HepG2 (cell line): Measurements from ENCODE around the gene NOCT. TPM values are rescaled to one million over a fixed set of nuclear protein-coding genes. Genes with fewer than 3 reads are reported as not detected.
"Not testable (repeated sequence)": the region's sequence is repeated elsewhere in the genome, so short reads cannot be mapped to it uniquely, and the experiment has no call there.

Experiments
- ATAC-seq: fragments of 200-7000 bp; cut with Tn5 transposase; 3 replicates; pipeline ENCODE4 v1.9.1; 2020; ENCODE audit warnings: mild to moderate bottlenecking, moderate library complexity
- BruUV-seq: library from RNA; stranded (reverse); fragments of 400-500 nt; replicated peaks from 2 replicates; lab custom pipeline; 2021; lab: Mats Ljungman, UMichigan
- CTCF ChIA-PET: fragments of 300-600 bp; formaldehyde crosslinking; extraction: SDS; loops from one replicate; lab custom pipeline; 2021; ENCODE audit warnings: low total read pairs, inconsistent platforms, low intra/inter-chr PET ratio; lab: Yijun Ruan, JAX
- POLR2A ChIA-PET: fragments of 350-600 bp; sonication (Branson Sonifier 250); formaldehyde crosslinking; loops from one replicate; lab custom pipeline; 2020; ENCODE audit warnings: antibody characterized with exemption, inconsistent platforms; lab: Yijun Ruan, JAX
- DNase-seq: peaks from one replicate; pipeline ENCODE4 v3.0.0-alpha.2; 2015; ENCODE audit warnings: low spot score
- FAIRE-seq: peaks from 3 replicates; lab custom pipeline; 2011; peaks lifted over from hg19 to GRCh38; lab: Jason Lieb, UNC
- H2AFZ ChIP-seq: one replicate; pipeline ENCODE4 v1.6.1; 2011; ENCODE audit warnings: low read length, inconsistent platforms
- H3K27ac ChIP-seq: fragments of 300-600 bp; 3 replicates; pipeline ENCODE4 v1.8.0; 2011; ENCODE audit warnings: mixed run types, mild to moderate bottlenecking, mixed read lengths, low read length, inconsistent platforms; ENCODE audit not compliant: insufficient read depth; ENCODE audit errors: extremely low read length
- H3K27me3 ChIP-seq, 2 experiments: fragments of 200-600 bp in 1 of 2; 2 replicates in 1 of 2; 3 replicates in 1 of 2; pipeline versions ENCODE4 v1.6.0 to v1.8.0; 2011; ENCODE audit warnings: low read length in 2 of 2, mild to moderate bottlenecking in 2 of 2, moderate library complexity in 2 of 2, inconsistent platforms in 1 of 2; ENCODE audit not compliant: insufficient read depth in 2 of 2, control insufficient read depth in 1 of 2
- H3K36me3 ChIP-seq, 2 experiments: fragments of 200-600 bp in 1 of 2; replicated peaks in 1 of 2; 2 replicates in 1 of 2; 3 replicates in 1 of 2; pipeline versions ENCODE4 v1.5.1 to v1.8.0; 2011; ENCODE audit warnings: low read length in 2 of 2, inconsistent platforms in 1 of 2; ENCODE audit not compliant: insufficient read depth in 2 of 2, control insufficient read depth in 1 of 2
- H3K4me1 ChIP-seq: 2 replicates; pipeline ENCODE4 v1.5.1; 2012; ENCODE audit warnings: low read length, inconsistent platforms; ENCODE audit not compliant: insufficient read depth
- H3K4me2 ChIP-seq: 2 replicates; pipeline ENCODE4 v1.6.0; 2011; ENCODE audit warnings: low read depth, low read length, inconsistent platforms
- H3K4me3 ChIP-seq, 3 experiments: fragments of 200-600 bp in 1 of 3; sonication (generic), shearing (Covaris generic) in 1 of 3; replicated peaks in 1 of 3; 2 replicates each; pipeline ENCODE4 v1.5.1; 2011 to 2016; ENCODE audit warnings: low read length in 3 of 3, inconsistent platforms in 2 of 3, low read depth in 2 of 3, mild to moderate bottlenecking in 2 of 3, control low read depth in 1 of 3, mixed read lengths in 1 of 3; ENCODE audit not compliant: insufficient read depth in 1 of 3
- H3K79me2 ChIP-seq: one replicate; pipeline ENCODE4 v1.6.1; 2011; ENCODE audit warnings: low read length, inconsistent platforms; ENCODE audit not compliant: insufficient read depth
- H3K9ac ChIP-seq: 2 replicates; pipeline ENCODE4 v1.6.0; 2011; ENCODE audit warnings: mild to moderate bottlenecking, low read depth, low read length, inconsistent platforms; ENCODE audit not compliant: insufficient read depth
- H3K9me3 ChIP-seq: 2 replicates; pipeline ENCODE4 v1.5.1; 2012; ENCODE audit warnings: mild to moderate bottlenecking, low read length
- H4K20me1 ChIP-seq: 2 replicates; pipeline ENCODE4 v1.6.0; 2011; ENCODE audit warnings: inconsistent platforms, mild to moderate bottlenecking, low read length, moderate library complexity; ENCODE audit not compliant: insufficient read depth
- CREB1 ChIP-seq, 2 experiments: fragments of 450-650 bp in 1 of 2; IDR thresholded peaks; 2 replicates each; pipeline ENCODE4 v1.6.1; 2016 to 2017; ENCODE audit warnings: control low read depth in 1 of 2, mild to moderate bottlenecking in 1 of 2, missing compliant biosample characterization in 1 of 2, missing genetic modification characterization in 1 of 2
- EHMT2 ChIP-seq: fragments of 200-600 bp; sonication (generic); IDR thresholded peaks from 2 replicates; pipeline ENCODE4 v1.7.0; 2017; ENCODE audit warnings: antibody characterized with exemption, low read depth, low read length, borderline replicate concordance
- ELF3 ChIP-seq: IDR thresholded peaks from 2 replicates; pipeline ENCODE4 v1.6.1; 2016; ENCODE audit warnings: missing genetic modification reagents, missing compliant biosample characterization
- HDAC1 ChIP-seq: sonication (generic); formaldehyde crosslinking; IDR thresholded peaks from 2 replicates; pipeline ENCODE4 v1.5.1; 2020; ENCODE audit warnings: mild to moderate bottlenecking, missing genetic modification reagents
- HNRNPL ChIP-seq: fragments of 200-400 bp; formaldehyde crosslinking; IDR thresholded peaks from 2 replicates; pipeline ENCODE4 v1.6.1; 2017; ENCODE audit warnings: mild to moderate bottlenecking, low read depth, low read length
- POGZ ChIP-seq: sonication (generic); formaldehyde crosslinking; IDR thresholded peaks from 2 replicates; pipeline ENCODE4 v1.4.0; 2020; ENCODE audit warnings: mild to moderate bottlenecking, missing genetic modification reagents
- RARG ChIP-seq: sonication (generic); formaldehyde crosslinking; IDR thresholded peaks from 2 replicates; pipeline ENCODE4 v1.4.0; 2020; ENCODE audit warnings: low read depth, mild to moderate bottlenecking, missing genetic modification reagents
- SMAD3 ChIP-seq: sonication (generic); formaldehyde crosslinking; IDR thresholded peaks from 2 replicates; pipeline ENCODE4 v1.4.0; 2020; ENCODE audit warnings: missing genetic modification reagents
- SRY ChIP-seq: sonication (generic); formaldehyde crosslinking; IDR thresholded peaks from 2 replicates; pipeline ENCODE4 v1.8.0; 2022; ENCODE audit warnings: mild to moderate bottlenecking, missing genetic modification reagents
- ZFY ChIP-seq: sonication (generic); formaldehyde crosslinking; IDR thresholded peaks from 2 replicates; pipeline ENCODE4 v1.4.0; 2020; ENCODE audit warnings: missing genetic modification reagents
- ZNF337 ChIP-seq: sonication (generic); formaldehyde crosslinking; IDR thresholded peaks from 2 replicates; pipeline ENCODE4 v1.5.1; 2020; ENCODE audit warnings: missing genetic modification reagents, low read depth, mild to moderate bottlenecking, borderline replicate concordance
- ZNF512B ChIP-seq: sonication (generic); formaldehyde crosslinking; IDR thresholded peaks from 2 replicates; pipeline ENCODE4 v1.5.1; 2020; ENCODE audit warnings: missing genetic modification reagents, mild to moderate bottlenecking, borderline replicate concordance
- ZNF547 ChIP-seq: sonication (generic); formaldehyde crosslinking; IDR thresholded peaks from 2 replicates; pipeline ENCODE4 v1.5.1; 2020; ENCODE audit warnings: mild to moderate bottlenecking, missing genetic modification reagents
- ZNF772 ChIP-seq: sonication (generic); formaldehyde crosslinking; IDR thresholded peaks from 2 replicates; pipeline ENCODE4 v1.5.0; 2020; ENCODE audit warnings: mild to moderate bottlenecking, missing genetic modification reagents
- ZNF816 ChIP-seq: sonication (generic); formaldehyde crosslinking; IDR thresholded peaks from 2 replicates; pipeline ENCODE4 v1.8.0; 2022; ENCODE audit warnings: missing genetic modification reagents, mild to moderate bottlenecking, borderline replicate concordance
- WGBS: methylation state at CpG from one replicate; pipeline ENCODE4 v1.1.6; 2017; ENCODE audit warnings: low lambda C conversion rate; 5-methylcytosine and 5-hydroxymethylcytosine counted together
- in situ Hi-C: cut with HindIII; loops from 2 replicates; pipeline ENCODE4 v1.10.0; 2017; ENCODE audit warnings: low pct_unique_long_range_greater_than_20kb; ENCODE audit not compliant: extremely low pct_ligation_motif_present
- intact Hi-C: fragments of 100-400 bp; cut with micrococcal nuclease; formaldehyde crosslinking; loops from one replicate; pipeline ENCODE4 v1.10.0; 2022; ENCODE audit not compliant: unreplicated experiment
- polyA plus RNA-seq, 8 experiments: library from polyadenylated mRNA; depleted of rRNA in 3 of 8; stranded (reverse) in 7 of 8; unstranded in 1 of 8; fragments of >200 nt; fragmentation: Illumina TruSeq in 4 of 8; extraction: Trizol in 4 of 8; gene quantifications; 2 replicates each; pipeline versions ENCODE4 v1.2.1 to v1.2.3, GENCODE V29; 2011 to 2016; ENCODE audit warnings: low read depth in 4 of 8, missing spikeins in 1 of 8, mixed read lengths in 1 of 8; ENCODE audit not compliant: insufficient read depth in 1 of 8
- total RNA-seq, 5 experiments: library from RNA; depleted of rRNA; stranded (reverse); fragments of >200 nt; fragmentation: Illumina TruSeq; extraction: Trizol; gene quantifications; 2 replicates each; pipeline ENCODE4 v1.2.3, GENCODE V29; 2016; ENCODE audit warnings: low read depth in 1 of 5
- TF ChIP-seq, protein P1 (sequence below): sonication (generic); formaldehyde crosslinking; IDR thresholded peaks from 2 replicates; pipeline ENCODE4 v1.8.1; 2022; ENCODE audit warnings: mild to moderate bottlenecking, missing genetic modification reagents
- TF ChIP-seq, protein P2 (sequence below): sonication (generic); formaldehyde crosslinking; IDR thresholded peaks from 2 replicates; pipeline ENCODE4 v1.4.0; 2020; ENCODE audit warnings: missing genetic modification reagents

The NOCT gene
- total and polyA plus RNA-seq, 2 of the 13 experiments (the other 11 are each of a cell fraction or from before 2014, with no cell fraction given), result 3.6 to 13.1 TPM

GRCh38 chr4:139020384-139020783, 4.8 kb downstream of the NOCT start:
- intact Hi-C loops, result no loop called here
- in situ Hi-C loops, result no loop called here

DNA sequence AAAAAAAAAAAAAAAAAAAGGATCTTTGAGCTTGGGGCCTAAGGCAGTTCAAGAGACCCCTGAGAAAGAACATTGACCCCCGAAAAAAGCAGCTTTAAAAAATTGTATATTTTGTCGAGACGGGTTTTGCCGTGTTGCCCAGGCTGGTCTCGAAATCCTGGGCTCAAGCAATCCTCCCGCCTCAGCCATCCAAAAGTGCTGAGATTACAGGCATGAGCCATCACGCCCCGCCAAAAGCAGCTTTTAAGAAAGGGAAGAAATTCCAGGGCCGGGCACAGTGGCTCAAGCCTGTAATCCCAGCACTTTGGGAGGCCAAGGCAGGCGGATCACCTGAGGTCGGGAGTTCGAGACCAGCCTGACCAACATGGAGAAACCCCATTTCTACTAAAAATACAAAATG, 5.5 kb downstream of the NOCT start:
- peaks cover 32% of the 10 kb centered on the region for H3K4me1 ChIP-seq
- BruUV-seq, H3K9me3 ChIP-seq, in situ Hi-C loops, CTCF ChIA-PET, H2AFZ ChIP-seq, FAIRE-seq, ATAC-seq, H3K9ac ChIP-seq, H3K4me2 ChIP-seq, POLR2A ChIA-PET, H3K27me3 ChIP-seq, H3K27ac ChIP-seq, H3K36me3 ChIP-seq, H3K4me3 ChIP-seq, intact Hi-C loops, DNase-seq: not testable (repeated sequence)
- peaks cover 16% of the 10 kb centered on the region for H4K20me1 ChIP-seq
- WGBS, result 96% methylated on average over 12 of the region's 12 CpGs
- peaks cover 83% of the 10 kb centered on the region for H3K79me2 ChIP-seq

More at GRCh38 chr4:139020384-139020783, 4.8 kb downstream of the NOCT start:
- H3K4me2 ChIP-seq, result no peak overlapping the region
- H4K20me1 ChIP-seq, result peaks cover 16% of the 10 kb centered on the region
- H3K4me3 ChIP-seq, result no peak overlapping the region
- FAIRE-seq (no peak), ATAC-seq (no peak), DNase-seq (no peak)
- peaks cover 81% of the 10 kb centered on the region for H3K79me2 ChIP-seq
- no peak overlapping the region for H2AFZ ChIP-seq
- no peaks in the 10 kb centered on the region for H3K9me3 ChIP-seq
- BruUV-seq, result no TSS peak
- H3K27me3 ChIP-seq, result no peaks in the 10 kb centered on the region; a peak in 1 of 5 replicates
- no peak for TF ChIP-seq SMAD3 (CRISPR knock-in tag)
- TF ChIP-seq, protein P1, sequence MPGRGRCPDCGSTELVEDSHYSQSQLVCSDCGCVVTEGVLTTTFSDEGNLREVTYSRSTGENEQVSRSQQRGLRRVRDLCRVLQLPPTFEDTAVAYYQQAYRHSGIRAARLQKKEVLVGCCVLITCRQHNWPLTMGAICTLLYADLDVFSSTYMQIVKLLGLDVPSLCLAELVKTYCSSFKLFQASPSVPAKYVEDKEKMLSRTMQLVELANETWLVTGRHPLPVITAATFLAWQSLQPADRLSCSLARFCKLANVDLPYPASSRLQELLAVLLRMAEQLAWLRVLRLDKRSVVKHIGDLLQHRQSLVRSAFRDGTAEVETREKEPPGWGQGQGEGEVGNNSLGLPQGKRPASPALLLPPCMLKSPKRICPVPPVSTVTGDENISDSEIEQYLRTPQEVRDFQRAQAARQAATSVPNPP (CRISPR knock-in tag), result no peak
- no peak for TF ChIP-seq ZNF772
- TF ChIP-seq, protein P2, sequence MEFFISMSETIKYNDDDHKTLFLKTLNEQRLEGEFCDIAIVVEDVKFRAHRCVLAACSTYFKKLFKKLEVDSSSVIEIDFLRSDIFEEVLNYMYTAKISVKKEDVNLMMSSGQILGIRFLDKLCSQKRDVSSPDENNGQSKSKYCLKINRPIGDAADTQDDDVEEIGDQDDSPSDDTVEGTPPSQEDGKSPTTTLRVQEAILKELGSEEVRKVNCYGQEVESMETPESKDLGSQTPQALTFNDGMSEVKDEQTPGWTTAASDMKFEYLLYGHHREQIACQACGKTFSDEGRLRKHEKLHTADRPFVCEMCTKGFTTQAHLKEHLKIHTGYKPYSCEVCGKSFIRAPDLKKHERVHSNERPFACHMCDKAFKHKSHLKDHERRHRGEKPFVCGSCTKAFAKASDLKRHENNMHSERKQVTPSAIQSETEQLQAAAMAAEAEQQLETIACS (CRISPR knock-in tag), result no peak
- no peak for TF ChIP-seq POGZ (CRISPR knock-in tag)
- TF ChIP-seq RARG, result no peak
- no peak for TF ChIP-seq EHMT2
- TF ChIP-seq SRY (CRISPR knock-in tag), result no peak
- no peak for TF ChIP-seq CREB1 (IDR thresholded peaks at IDR 0.05)
- TF ChIP-seq CREB1 (CRISPR knock-in tag; IDR thresholded peaks at IDR 0.05), result no peak
- TF ChIP-seq HNRNPL, result no peak
- TF ChIP-seq ZNF512B (CRISPR knock-in tag), result no peak
- no peak for TF ChIP-seq ZFY (CRISPR knock-in tag)
- no peak for TF ChIP-seq ELF3 (CRISPR knock-in tag)
- TF ChIP-seq HDAC1 (CRISPR knock-in tag), result no peak
- TF ChIP-seq ZNF547 (CRISPR knock-in tag), result no peak
- no peak for TF ChIP-seq ZNF816 (CRISPR knock-in tag)
- no peak for TF ChIP-seq ZNF337 (CRISPR knock-in tag)
- no peak overlapping the region for H3K9ac ChIP-seq
- ChIA-PET CTCF (no interaction called here), POLR2A (interaction anchor here (1.8 kb wide), 1 partner anchor 10 kb away, joined by 5 read pairs; no protein-coding TSS in a partner anchor)
- 100% methylated on average over 4 of the region's 4 CpGs for WGBS
- peaks cover 0 to 2% of the 10 kb centered on the region in 2 experiments; a peak in 2 of 5 replicates for H3K36me3 ChIP-seq
- no peak overlapping the region for H3K27ac ChIP-seq
- peaks cover 32% of the 10 kb centered on the region for H3K4me1 ChIP-seq
